H9 (cell line): ENCODE data around the gene HELT. TPM values are rescaled to one million over a fixed set of nuclear protein-coding genes. Genes with fewer than 3 reads are reported as not detected.
"Not testable (repeated sequence)": the region's sequence is repeated elsewhere in the genome, so short reads cannot be mapped to it uniquely, and the experiment has no call there.

Source experiments
- DNase-seq: peaks from one replicate; pipeline ENCODE4 v3.0.0-alpha.2; 2017
- H2AFZ ChIP-seq: one replicate; pipeline ENCODE4 v1.6.1; 2013; ENCODE audit warnings: mild to moderate bottlenecking, low read length, control low read depth, moderate library complexity
- H2AK5ac ChIP-seq: 2 replicates; pipeline ENCODE4 v1.6.1; 2013; ENCODE audit warnings: low read length, control low read depth, mixed read lengths; ENCODE audit not compliant: insufficient read length
- H2BK120ac ChIP-seq: one replicate; pipeline ENCODE4 v1.6.1; 2013; ENCODE audit warnings: low read depth, mild to moderate bottlenecking, low read length, control low read depth, inconsistent platforms; ENCODE audit not compliant: poor library complexity, severe bottlenecking
- H2BK12ac ChIP-seq: 2 replicates; pipeline ENCODE4 v1.6.1; 2013; ENCODE audit warnings: low read length, control low read depth, mixed read lengths, low read depth; ENCODE audit not compliant: insufficient read length
- H2BK15ac ChIP-seq: 2 replicates; pipeline ENCODE4 v1.6.1; 2013; ENCODE audit warnings: low read depth, low read length, control low read depth
- H2BK20ac ChIP-seq: one replicate; pipeline ENCODE4 v1.6.1; 2013; ENCODE audit warnings: low read depth, mild to moderate bottlenecking, low read length, control low read depth, inconsistent platforms; ENCODE audit not compliant: poor library complexity, severe bottlenecking
- H2BK5ac ChIP-seq: 2 replicates; pipeline ENCODE4 v1.6.1; 2013; ENCODE audit warnings: low read length, control low read depth, mixed read lengths; ENCODE audit not compliant: insufficient read length
- H3K14ac ChIP-seq: 2 replicates; pipeline ENCODE4 v1.6.1; 2013; ENCODE audit warnings: low read length, control low read depth; ENCODE audit not compliant: insufficient read depth
- H3K18ac ChIP-seq: 2 replicates; pipeline ENCODE4 v1.6.1; 2013; ENCODE audit warnings: low read depth, mild to moderate bottlenecking, mixed read lengths, low read length, control low read depth; ENCODE audit not compliant: insufficient read length
- H3K23ac ChIP-seq: 2 replicates; pipeline ENCODE4 v1.6.1; 2013; ENCODE audit warnings: low read length, control low read depth, mixed read lengths, low read depth; ENCODE audit not compliant: insufficient read length
- H3K23me2 ChIP-seq: 2 replicates; pipeline ENCODE4 v1.6.1; 2013; ENCODE audit warnings: low read depth, mild to moderate bottlenecking, mixed read lengths, low read length, control low read depth; ENCODE audit not compliant: insufficient read length, poor library complexity, severe bottlenecking
- H3K27ac ChIP-seq: 2 replicates; pipeline ENCODE4 v1.5.1; 2013; ENCODE audit warnings: low read length, control low read depth, mixed read lengths, low read depth; ENCODE audit not compliant: insufficient read length
- H3K27me3 ChIP-seq: 2 replicates; pipeline ENCODE4 v1.6.1; 2013; ENCODE audit warnings: low read length, control low read depth, inconsistent platforms; ENCODE audit not compliant: insufficient read depth
- H3K4ac ChIP-seq: 2 replicates; pipeline ENCODE4 v1.6.1; 2013; ENCODE audit warnings: low read depth, mild to moderate bottlenecking, control low read depth, inconsistent platforms, low read length, moderate library complexity
- H3K4me1 ChIP-seq: 2 replicates; pipeline ENCODE4 v1.6.1; 2013; ENCODE audit warnings: low read length, control low read depth, inconsistent platforms; ENCODE audit not compliant: insufficient read depth
- H3K4me2 ChIP-seq: 2 replicates; pipeline ENCODE4 v1.6.1; 2013; ENCODE audit warnings: low read length, control low read depth, mixed read lengths; ENCODE audit not compliant: insufficient read length, insufficient read depth
- H3K56ac ChIP-seq: 2 replicates; pipeline ENCODE4 v1.6.1; 2013; ENCODE audit warnings: low read depth, mild to moderate bottlenecking, mixed read lengths, low read length, control low read depth; ENCODE audit not compliant: insufficient read length
- H3K79me1 ChIP-seq: 2 replicates; pipeline ENCODE4 v1.6.1; 2013; ENCODE audit warnings: low read depth, mild to moderate bottlenecking, moderate library complexity, low read length, control low read depth, inconsistent platforms; ENCODE audit not compliant: insufficient read depth, poor library complexity, severe bottlenecking
- H3K79me2 ChIP-seq: 2 replicates; pipeline ENCODE4 v1.6.1; 2013; ENCODE audit warnings: low read length, control low read depth, inconsistent platforms; ENCODE audit not compliant: insufficient read depth
- H3K9ac ChIP-seq: 2 replicates; pipeline ENCODE4 v1.6.1; 2013; ENCODE audit warnings: low read length, control low read depth, mixed read lengths; ENCODE audit not compliant: insufficient read length; ENCODE audit errors: extremely low read depth
- H3K9me3 ChIP-seq: one replicate; pipeline ENCODE4 v1.6.1; 2013; ENCODE audit warnings: low read depth, low read length, inconsistent platforms; ENCODE audit not compliant: control insufficient read depth
- H3T11ph ChIP-seq: one replicate; pipeline ENCODE4 v1.6.1; 2013; ENCODE audit warnings: mild to moderate bottlenecking, low read length, control low read depth, inconsistent platforms
- H4K20me1 ChIP-seq: one replicate; pipeline ENCODE4 v1.6.1; 2013; ENCODE audit not compliant: control insufficient read depth, insufficient read length, insufficient read depth
- H4K5ac ChIP-seq: 2 replicates; pipeline ENCODE4 v1.6.1; 2013; ENCODE audit warnings: low read depth, mild to moderate bottlenecking, mixed read lengths, low read length, control low read depth; ENCODE audit not compliant: insufficient read length
- H4K8ac ChIP-seq: replicated peaks from 2 replicates; pipeline ENCODE4 v1.6.1; 2013; ENCODE audit warnings: low read length, control low read depth, mixed read lengths, low read depth; ENCODE audit not compliant: insufficient read length
- H4K91ac ChIP-seq: 2 replicates; pipeline ENCODE4 v1.6.1; 2013; ENCODE audit warnings: low read depth, mild to moderate bottlenecking, moderate library complexity, mixed read lengths, low read length, control low read depth; ENCODE audit not compliant: insufficient read length
- H3K27ac Mint-ChIP-seq, 3 experiments: 2 replicates in 2 of 3; 3 replicates in 1 of 3; pipeline ENCODE4 v1.8.0; 2020 to 2021; ENCODE audit warnings: mixed read lengths in 3 of 3, mild to moderate bottlenecking in 1 of 3, moderate library complexity in 1 of 3
- H3K27me3 Mint-ChIP-seq: 2 replicates; pipeline ENCODE4 v1.8.0; 2021; ENCODE audit warnings: low read depth, mild to moderate bottlenecking, moderate library complexity, mixed read lengths
- H3K36me3 Mint-ChIP-seq, 3 experiments: 2 replicates in 2 of 3; 3 replicates in 1 of 3; pipeline ENCODE4 v1.8.0; 2020 to 2021; ENCODE audit warnings: low read depth in 3 of 3, mixed read lengths in 3 of 3; ENCODE audit not compliant: insufficient read depth in 1 of 3
- H3K4me1 Mint-ChIP-seq, 2 experiments: 2 replicates each; pipeline ENCODE4 v1.8.0; 2020; ENCODE audit warnings: mixed read lengths in 2 of 2
- H3K4me3 Mint-ChIP-seq, 2 experiments: 2 replicates in 1 of 2; 3 replicates in 1 of 2; pipeline ENCODE4 v1.8.0; 2020 to 2021; ENCODE audit warnings: mild to moderate bottlenecking in 2 of 2, mixed read lengths in 2 of 2, moderate library complexity in 1 of 2
- H3K9me3 Mint-ChIP-seq, 2 experiments: 2 replicates in 1 of 2; 3 replicates in 1 of 2; pipeline ENCODE4 v1.8.0; 2020; ENCODE audit warnings: mild to moderate bottlenecking in 2 of 2, mixed read lengths in 2 of 2, moderate library complexity in 1 of 2
- CTCF ChIP-seq: fragments of 200-600 bp; sonication (generic); conservative IDR thresholded peaks from 3 replicates; pipeline ENCODE4 v1.8.0; 2021; ENCODE audit warnings: antibody characterized with exemption, mild to moderate bottlenecking
- WGBS: extraction: QIAGEN DNeasy Blood & Tissue Kit; methylation state at CpG from one replicate; pipeline ENCODE4 v1.1.7; 2013; ENCODE audit warnings: missing lambda C conversion rate, low lambda C conversion rate, mixed read lengths; ENCODE audit not compliant: insufficient read length; ENCODE audit errors: extremely low coverage; 5-methylcytosine and 5-hydroxymethylcytosine counted together
- total RNA-seq: library from RNA; stranded (reverse); gene quantifications from 2 replicates; pipeline ENCODE4 v1.2.1, GENCODE V29; 2021

Gene HELT
- total RNA-seq, 1 experiment from 2014 or later = not detected

GRCh38 chr4:184972991-184973390 is 45.3 kb upstream of the HELT start:
- H3K56ac ChIP-seq = no peak overlapping the region
- WGBS = no CpG with 5 or more reads among the region's 7 CpGs
- H3K23ac ChIP-seq = no peak overlapping the region
- Mint-ChIP-seq H3K36me3 (peaks cover 4 to 20% (median 6%) of the 10 kb centered on the region in 3 experiments), H3K4me1 (no peaks in the 10 kb centered on the region), H3K4me3 (no peak overlapping the region; a peak in 1 of 5 replicates), H3K9me3 (peaks cover 16 to 25% of the 10 kb centered on the region in 2 experiments), H3K27ac (no peak overlapping the region), H3K27me3 (peaks cover 10% of the 10 kb centered on the region)
- DNase-seq = no peak
- H3K4me1 ChIP-seq = no peaks in the 10 kb centered on the region
- H3K14ac ChIP-seq = no peak overlapping the region
- no peaks in the 10 kb centered on the region for H3K79me2 ChIP-seq
- H2BK20ac ChIP-seq = no peak overlapping the region
- no peaks in the 10 kb centered on the region for H3K27me3 ChIP-seq
- no peak overlapping the region for H3K4ac ChIP-seq
- no peaks in the 10 kb centered on the region for H3K9me3 ChIP-seq
- no peaks in the 10 kb centered on the region for H3K23me2 ChIP-seq
- no peak overlapping the region for H3K9ac ChIP-seq
- H2BK5ac ChIP-seq = no peak overlapping the region
- H4K91ac ChIP-seq = no peak overlapping the region
- no peaks in the 10 kb centered on the region for H3K79me1 ChIP-seq
- H3K18ac ChIP-seq = no peak overlapping the region
- H3K27ac ChIP-seq = no peak overlapping the region
- no peak overlapping the region for H4K8ac ChIP-seq
- no peak overlapping the region for H2BK120ac ChIP-seq
- H3T11ph ChIP-seq = no peak overlapping the region
- H3K4me2 ChIP-seq = no peak overlapping the region
- no peak overlapping the region for H2AK5ac ChIP-seq
- no peak overlapping the region for H2BK12ac ChIP-seq
- H4K20me1 ChIP-seq = no peaks in the 10 kb centered on the region
- H2BK15ac ChIP-seq = no peak overlapping the region
- no peak for TF ChIP-seq CTCF
- H2AFZ ChIP-seq = no peak overlapping the region
- H4K5ac ChIP-seq = no peak overlapping the region

GRCh38 chr4:184976348-184976747 is 41.9 kb upstream of the HELT start:
- not testable (repeated sequence) for H3K4me1 ChIP-seq, H2AK5ac ChIP-seq, H3K23ac ChIP-seq, H3K4me1 Mint-ChIP-seq, H3K9me3 ChIP-seq, H3K27me3 Mint-ChIP-seq, H3K27me3 ChIP-seq, H2BK15ac ChIP-seq, H3K9ac ChIP-seq, H4K20me1 ChIP-seq, H2BK12ac ChIP-seq, H2AFZ ChIP-seq, H2BK120ac ChIP-seq, H3K4ac ChIP-seq, H3K14ac ChIP-seq, H3K79me2 ChIP-seq, H3K56ac ChIP-seq, H3K4me3 Mint-ChIP-seq, H4K91ac ChIP-seq, H4K5ac ChIP-seq, H3K79me1 ChIP-seq, H3K27ac Mint-ChIP-seq, H2BK5ac ChIP-seq, H3K4me2 ChIP-seq, H3T11ph ChIP-seq, H2BK20ac ChIP-seq, H3K23me2 ChIP-seq, H4K8ac ChIP-seq, DNase-seq, H3K18ac ChIP-seq, H3K27ac ChIP-seq
- H3K36me3 Mint-ChIP-seq = peaks cover 2 to 12% (median 6%) of the 10 kb centered on the region in 3 experiments; a peak in 6 of 7 replicates
- peaks cover 8 to 15% of the 10 kb centered on the region in 2 experiments for H3K9me3 Mint-ChIP-seq
- WGBS = no CpG with 5 or more reads among the region's 2 CpGs
